Activated CD8-positive, alpha-beta memory T cell treated with anti-CD3 and anti-CD28 coated beads for 24 hours (primary cell): ENCODE results near the gene DNAH7.

Source experiments
- DNase-seq: peaks from one replicate; pipeline ENCODE4 v3.0.0-alpha.2; 2020

DNAH7 gene

DNA sequence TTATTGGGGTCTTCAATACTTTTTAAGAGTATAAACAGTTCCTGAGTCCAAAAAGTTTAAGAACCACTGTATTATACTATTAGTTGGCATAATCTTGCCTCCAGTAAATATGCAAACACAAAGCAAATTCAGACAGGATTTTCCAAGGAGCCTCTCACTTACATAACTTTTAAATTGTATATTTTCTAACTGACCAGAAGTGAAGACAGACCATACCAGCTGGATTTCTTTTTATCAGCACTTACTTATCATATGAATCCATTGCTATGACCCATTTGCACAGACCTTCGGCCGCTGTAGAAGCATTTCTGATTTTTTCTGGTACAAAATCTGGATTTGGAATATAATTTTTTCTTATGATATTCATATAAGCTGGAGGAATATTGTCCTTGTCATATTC, 211.5 kb downstream of the DNAH7 start:
- no peak for DNase-seq

DNA sequence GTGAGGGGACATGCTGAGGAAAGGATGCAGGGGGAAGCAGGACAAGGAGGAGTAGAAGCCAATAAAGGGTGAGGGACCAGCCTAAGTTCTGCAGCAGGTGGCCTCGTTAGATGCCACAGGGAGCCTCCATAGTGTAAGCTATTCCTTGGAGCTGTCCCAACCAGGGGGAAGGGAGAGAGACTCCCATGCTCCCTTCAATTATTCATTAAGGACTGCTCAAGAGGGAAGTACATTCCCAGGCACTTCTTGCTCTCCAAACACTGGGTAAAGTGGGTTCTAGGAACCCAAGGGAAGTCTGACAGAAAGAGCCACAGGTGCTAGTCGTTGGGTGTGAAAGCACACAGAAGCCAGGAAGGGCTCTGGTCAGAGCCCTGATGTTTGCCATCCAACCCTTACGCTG, 217.9 kb downstream of the DNAH7 start:
- DNase-seq: no peak

DNA sequence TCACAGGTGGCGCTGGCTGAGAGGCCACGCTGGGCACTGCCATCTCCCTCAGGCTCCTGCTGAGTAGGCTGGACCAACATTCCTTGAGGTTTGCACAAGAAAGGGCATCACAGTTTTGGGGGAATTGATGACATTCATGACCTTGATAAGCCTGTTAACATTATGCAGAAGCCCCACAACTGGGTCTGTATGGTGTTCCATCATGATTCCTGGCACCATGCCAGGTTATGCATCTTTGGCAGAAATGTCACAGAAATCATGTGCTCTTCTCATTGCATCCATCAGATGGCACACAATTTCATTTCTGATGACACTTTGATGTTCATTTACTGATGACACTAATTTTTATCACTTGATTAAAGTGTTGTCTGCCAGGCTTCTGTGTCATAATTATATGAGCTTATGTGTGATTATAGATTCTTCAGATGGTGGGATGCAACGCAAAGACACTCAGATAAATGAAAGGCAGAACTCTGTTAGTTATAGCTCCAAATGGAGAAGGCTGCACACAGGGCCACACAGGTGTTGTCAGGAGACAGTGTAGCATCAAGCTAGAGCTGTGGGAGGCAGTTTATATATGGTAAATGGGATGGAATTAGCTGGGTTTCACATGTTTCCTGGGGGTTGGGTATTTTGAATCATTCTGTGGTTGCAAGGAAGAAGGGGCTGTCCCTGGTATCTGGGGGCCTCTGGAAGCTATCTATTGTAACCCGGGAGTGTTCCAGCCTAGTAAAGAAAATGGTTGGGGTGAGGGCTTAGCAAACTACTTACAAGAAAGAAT, 220.3 kb downstream of the DNAH7 start:
- no peak for DNase-seq

- DNase-seq: no peak
Measured at GRCh38 chr2:195842932-195843331, 225.7 kb downstream of the DNAH7 start.

DNA sequence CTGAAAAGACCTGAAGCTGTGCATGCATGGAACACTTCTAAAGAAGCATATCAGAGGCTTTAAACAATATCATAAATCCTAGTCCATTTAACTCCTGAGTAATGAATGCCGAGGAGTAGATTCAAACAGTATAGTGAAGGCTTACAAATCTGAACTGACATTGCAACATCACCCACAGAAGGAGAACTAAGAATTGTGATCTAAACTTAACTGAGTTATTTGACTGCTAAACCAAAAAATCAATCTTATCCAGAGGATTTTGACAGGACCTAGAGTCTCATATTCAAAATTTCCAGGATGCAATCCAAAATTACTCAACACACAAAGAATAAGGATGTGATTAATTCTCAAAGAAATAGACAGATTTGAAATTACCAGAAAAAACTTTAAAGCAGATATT, 230.6 kb downstream of the DNAH7 start:
- DNase-seq: no peak

- DNase-seq: no peak
Measured at GRCh38 chr2:195836002-195836401, 232.6 kb downstream of the DNAH7 start.

DNA sequence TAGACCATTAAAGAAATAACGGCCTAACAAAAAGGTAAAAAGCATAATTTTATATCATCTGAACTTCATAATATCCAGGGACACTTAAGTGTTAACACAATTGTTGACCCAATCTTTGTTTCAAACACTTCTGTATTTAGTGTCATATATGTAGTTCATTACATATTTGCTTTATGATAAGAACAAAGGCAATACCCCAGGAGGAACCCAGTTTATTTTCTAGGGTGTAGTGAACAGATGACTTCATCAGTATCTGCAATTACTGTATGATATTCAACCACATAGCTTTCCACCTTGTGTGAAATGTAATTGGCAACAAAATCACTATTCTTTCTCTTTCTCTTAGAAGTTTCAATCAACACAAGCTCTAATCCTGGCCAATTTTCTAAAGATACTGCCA, 233.8 kb downstream of the DNAH7 start:
- DNase-seq: no peak

GRCh38 chr2:195830968-195831950, 237.4 kb downstream of the DNAH7 start:
- no peak for DNase-seq

- DNase-seq: no peak
Measured at GRCh38 chr2:195824478-195824877, 244.2 kb downstream of the DNAH7 start.

DNA sequence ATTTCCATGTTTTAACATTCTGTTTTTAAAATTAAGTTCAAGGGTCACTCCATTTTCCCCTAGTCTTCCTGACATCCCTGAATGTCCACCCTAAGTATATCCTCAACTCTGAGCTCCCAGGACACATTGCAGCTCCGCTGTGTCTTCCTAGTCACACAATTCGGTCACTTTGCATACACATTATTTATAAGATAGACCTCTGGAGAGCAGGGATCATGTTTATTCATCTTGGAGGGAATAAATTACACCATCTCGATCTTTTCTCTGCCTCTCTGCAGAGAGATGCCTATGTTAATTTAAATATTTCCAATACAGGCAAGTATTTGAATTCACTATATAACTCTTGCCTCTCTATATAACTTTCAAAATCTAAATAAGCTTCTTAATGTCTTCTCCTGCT, 245.4 kb downstream of the DNAH7 start:
- DNase-seq: no peak

- no peak for DNase-seq
Measured at GRCh38 chr2:195821566-195821932, 247.1 kb downstream of the DNAH7 start.

- DNase-seq: no peak
Measured at GRCh38 chr2:195820867-195821565, 247.6 kb downstream of the DNAH7 start.

DNA sequence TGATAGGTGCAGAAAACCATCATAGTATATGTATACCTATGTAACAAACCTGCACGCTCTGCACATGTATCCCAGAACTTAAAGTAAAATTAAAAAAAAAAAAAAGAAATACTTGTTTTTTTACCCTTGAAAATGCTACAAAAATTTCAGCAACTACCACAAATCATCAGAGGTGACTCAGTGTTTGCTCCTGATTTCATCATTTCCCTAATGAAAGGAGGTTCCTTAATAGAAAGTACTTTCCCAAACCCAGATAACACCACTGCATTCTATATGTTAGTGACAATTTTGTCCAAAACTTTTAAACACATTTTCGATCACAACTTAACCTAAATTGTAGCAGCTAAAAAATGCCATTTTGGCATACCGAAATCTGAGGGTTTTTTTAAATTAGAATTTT, 248.3 kb downstream of the DNAH7 start:
- DNase-seq: no peak

- no peak for DNase-seq
Measured at GRCh38 chr2:195819276-195819675, 249.4 kb downstream of the DNAH7 start.

GRCh38 chr2:195818526-195818925, 250.1 kb downstream of the DNAH7 start:
- no peak for DNase-seq

- DNase-seq: no peak
Measured at GRCh38 chr2:195818106-195818505, 250.5 kb downstream of the DNAH7 start.

GRCh38 chr2:195815083-195815482, 253.6 kb downstream of the DNAH7 start:
- DNase-seq: no peak

- no peak for DNase-seq
Measured at GRCh38 chr2:195813421-195813820, 255.2 kb downstream of the DNAH7 start.

DNA sequence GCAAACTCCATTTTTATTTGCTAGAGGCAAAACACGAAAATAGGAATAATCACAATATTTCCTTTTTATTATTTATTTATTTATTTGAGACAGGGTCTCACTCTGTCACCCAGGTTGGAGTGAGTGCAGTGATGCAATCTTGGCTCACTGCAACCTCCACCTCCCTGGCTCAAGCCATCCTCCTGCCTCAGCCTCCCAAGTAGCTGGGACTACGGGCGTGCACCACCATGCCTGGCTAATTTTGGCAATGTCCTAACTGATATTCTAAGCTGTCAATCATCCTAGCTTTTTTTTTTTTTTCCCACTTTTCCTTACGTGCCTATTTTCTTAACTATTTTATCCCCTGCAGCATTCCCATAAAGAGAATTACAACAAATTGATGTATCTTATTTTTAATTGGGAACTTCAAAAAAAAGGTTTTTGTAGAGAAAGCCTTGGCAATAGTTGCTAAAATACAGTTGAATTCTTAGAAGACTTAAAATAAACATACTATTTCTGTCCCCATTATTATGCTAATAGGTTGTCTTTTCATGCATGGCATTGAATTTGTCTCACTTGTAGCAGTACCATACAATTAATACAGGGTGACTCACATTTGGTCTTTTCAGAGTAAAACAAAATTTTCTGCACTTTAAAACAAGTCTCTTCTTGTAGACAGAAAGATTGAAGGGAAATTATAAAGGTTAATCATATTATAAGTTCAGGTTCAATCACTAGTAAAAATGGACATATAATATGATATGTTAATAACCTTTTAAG, 258.1 kb downstream of the DNAH7 start:
- DNase-seq: no peak

DNA sequence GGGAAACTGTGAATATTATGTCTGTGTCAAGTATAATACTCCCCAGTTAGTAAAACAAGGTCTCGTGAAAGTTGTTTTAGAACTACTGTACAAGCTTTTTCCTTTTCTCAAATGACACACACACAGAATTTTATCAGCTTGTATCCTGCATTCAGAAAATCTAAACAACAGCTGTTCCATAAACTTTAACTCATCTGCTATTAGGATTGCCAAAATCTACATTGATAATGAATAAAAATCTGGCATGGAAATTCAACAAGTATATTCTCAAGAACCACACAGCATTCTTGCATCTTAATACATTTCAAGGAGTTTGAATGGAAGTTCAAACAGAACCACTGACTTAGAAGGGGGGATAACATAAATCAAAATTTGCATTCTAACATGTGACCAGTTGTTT, 260.4 kb downstream of the DNAH7 start:
- DNase-seq: no peak

GRCh38 chr2:195805283-195805976, 263.2 kb downstream of the DNAH7 start:
- DNase-seq: no peak

DNA sequence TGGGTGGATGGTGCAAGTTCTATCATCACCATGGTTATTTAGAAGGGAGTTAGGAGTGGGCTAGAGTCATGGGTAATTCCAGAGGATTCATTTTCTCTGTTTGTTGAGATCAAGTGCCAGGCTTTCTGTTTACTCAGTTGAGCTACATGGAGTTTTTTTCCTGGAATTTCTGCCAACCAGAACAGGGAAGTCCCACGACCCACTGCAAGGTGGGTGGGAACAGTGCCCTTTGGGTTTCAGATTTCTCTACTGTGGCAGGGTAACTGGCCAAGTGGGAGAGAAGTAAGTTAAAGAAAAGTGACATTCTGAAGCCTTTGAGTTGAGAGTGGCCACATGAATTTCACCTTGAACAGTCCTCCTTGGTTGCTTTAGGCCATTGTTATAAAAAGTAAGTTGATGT, 272.8 kb downstream of the DNAH7 start:
- no peak for DNase-seq
